Muscle layer of colon (tissue), 2 donors: ENCODE results near the gene DENND5B.

Experiments
- H3K27ac ChIP-seq: one replicate; pipeline ENCODE4 v1.7.0; 2013; ENCODE audit warnings: low read depth, mild to moderate bottlenecking, low read length, moderate library complexity
- H3K27me3 ChIP-seq, 2 donors: one replicate each; pipeline ENCODE4 v1.7.0; 2013; ENCODE audit warnings: low read length in 2 of 2, mild to moderate bottlenecking in 2 of 2; ENCODE audit not compliant: insufficient read depth in 2 of 2, control insufficient read depth in 1 of 2
- H3K36me3 ChIP-seq: one replicate; pipeline ENCODE4 v1.7.0; 2013; ENCODE audit warnings: mild to moderate bottlenecking, low read length; ENCODE audit not compliant: insufficient read depth
- H3K4me1 ChIP-seq: one replicate; pipeline ENCODE4 v1.7.0; 2013; ENCODE audit warnings: mild to moderate bottlenecking, low read length; ENCODE audit not compliant: insufficient read depth
- H3K4me3 ChIP-seq, 2 donors: one replicate each; pipeline ENCODE4 v1.7.0; 2013; ENCODE audit warnings: low read length in 2 of 2, low read depth in 1 of 2, mild to moderate bottlenecking in 1 of 2, moderate library complexity in 1 of 2
- H3K9ac ChIP-seq: one replicate; pipeline ENCODE4 v1.7.0; 2013; ENCODE audit warnings: low read length
- H3K9me3 ChIP-seq: one replicate; pipeline ENCODE4 v1.7.0; 2013; ENCODE audit warnings: mild to moderate bottlenecking, low read length
- donor health status: abdominal sarcoma.
- donor health status: Adenocarcinoma of cecum.

Gene DENND5B

GRCh38 chr12:31536672-31537071 lies 54.3 kb downstream of the DENND5B start:
- no peaks in the 10 kb centered on the region for H3K36me3 ChIP-seq
- H3K27me3 ChIP-seq = no peaks in the 10 kb centered on the region
- no peak overlapping the region for H3K27ac ChIP-seq
- no peak overlapping the region for H3K4me3 ChIP-seq
- no peaks in the 10 kb centered on the region for H3K9me3 ChIP-seq
- H3K4me1 ChIP-seq = peaks cover 7% of the 10 kb centered on the region
- H3K9ac ChIP-seq = no peak overlapping the region

- Histone ChIP-seq H3K9ac (no peak overlapping the region), H3K27ac (no peak overlapping the region), H3K36me3 (no peaks in the 10 kb centered on the region), H3K4me1 (peaks cover 7% of the 10 kb centered on the region), H3K9me3 (no peaks in the 10 kb centered on the region), H3K27me3 (no peaks in the 10 kb centered on the region), H3K4me3 (no peak overlapping the region)
Observed at GRCh38 chr12:31533470-31533869, 57.5 kb downstream of the DENND5B start.

- Histone ChIP-seq H3K9me3 (no peaks in the 10 kb centered on the region), H3K27ac (no peak overlapping the region), H3K4me3 (no peak overlapping the region), H3K9ac (no peak overlapping the region), H3K36me3 (no peaks in the 10 kb centered on the region), H3K27me3 (no peaks in the 10 kb centered on the region), H3K4me1 (peaks cover 10% of the 10 kb centered on the region)
Observed at GRCh38 chr12:31531893-31532292, 59.0 kb downstream of the DENND5B start.

DNA sequence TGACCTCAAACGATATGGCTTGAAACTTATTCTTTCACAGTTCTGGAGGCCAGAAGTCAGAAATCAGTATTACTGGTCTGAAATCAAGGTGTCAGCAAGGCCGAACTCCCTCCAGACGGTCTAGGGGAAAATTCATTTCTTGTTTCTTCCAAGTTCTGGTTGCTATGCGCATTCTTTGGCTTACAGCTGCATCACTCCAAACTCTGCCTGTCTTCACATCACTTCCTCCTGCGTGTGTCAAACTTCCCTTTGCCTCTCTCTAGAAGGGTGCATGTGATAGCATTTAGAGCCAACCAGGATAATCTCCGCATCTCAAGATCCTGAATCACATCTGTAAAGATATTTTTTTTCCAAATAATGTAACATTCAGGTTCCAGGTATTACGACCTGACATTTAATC lies 62.8 kb downstream of the DENND5B start:
- H3K9me3 ChIP-seq = no peaks in the 10 kb centered on the region
- peaks cover 13% of the 10 kb centered on the region for H3K4me1 ChIP-seq
- no peak overlapping the region for H3K9ac ChIP-seq
- no peak overlapping the region for H3K4me3 ChIP-seq
- H3K27ac ChIP-seq = no peak overlapping the region
- H3K27me3 ChIP-seq = no peaks in the 10 kb centered on the region
- H3K36me3 ChIP-seq = no peaks in the 10 kb centered on the region

DNA sequence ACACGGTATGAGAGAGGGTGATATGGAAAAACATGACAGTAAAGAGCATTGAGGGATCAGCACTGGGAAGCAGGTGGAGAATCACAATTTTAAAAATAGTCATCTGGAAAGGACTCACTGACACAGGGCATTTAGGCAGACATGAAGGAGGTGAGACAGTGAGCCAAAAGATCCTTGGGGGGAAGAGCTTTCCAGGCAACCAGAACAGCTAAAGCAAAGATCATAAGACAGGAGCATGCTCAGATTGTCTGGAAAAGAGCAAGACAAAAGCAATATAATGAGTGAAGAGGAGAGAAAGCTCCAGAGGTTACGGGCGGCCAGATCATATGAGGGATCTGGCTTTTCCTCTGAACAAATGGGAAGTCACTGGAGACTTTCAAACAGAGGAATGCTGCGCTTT lies 63.9 kb downstream of the DENND5B start:
- Histone ChIP-seq H3K27ac (no peak overlapping the region), H3K27me3 (no peaks in the 10 kb centered on the region), H3K36me3 (no peaks in the 10 kb centered on the region), H3K4me1 (peaks cover 19% of the 10 kb centered on the region), H3K9me3 (no peaks in the 10 kb centered on the region), H3K4me3 (no peak overlapping the region), H3K9ac (no peak overlapping the region)

DNA sequence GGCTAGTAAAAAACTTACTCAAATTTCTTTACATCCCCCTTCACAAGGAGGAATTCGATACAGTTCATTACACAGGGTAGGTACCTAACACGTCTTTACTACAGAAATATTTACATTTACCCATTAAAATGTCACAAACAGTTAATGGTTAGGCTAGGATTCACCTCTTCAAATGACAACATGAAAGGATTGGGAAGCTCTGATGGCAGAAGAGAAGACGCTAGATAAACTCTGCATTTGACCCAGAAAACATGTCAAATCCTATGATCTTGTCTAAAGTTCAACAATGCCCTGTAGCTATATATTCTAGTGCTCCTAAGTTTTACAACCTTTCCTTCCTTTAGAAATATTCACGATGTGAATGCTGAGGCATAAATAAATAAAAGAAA lies 64.8 kb downstream of the DENND5B start:
- H3K9ac ChIP-seq = no peak overlapping the region
- no peaks in the 10 kb centered on the region for H3K27me3 ChIP-seq
- no peak overlapping the region for H3K4me3 ChIP-seq
- no peaks in the 10 kb centered on the region for H3K36me3 ChIP-seq
- H3K9me3 ChIP-seq = no peaks in the 10 kb centered on the region
- peaks cover 25% of the 10 kb centered on the region for H3K4me1 ChIP-seq
- no peak overlapping the region for H3K27ac ChIP-seq

DNA sequence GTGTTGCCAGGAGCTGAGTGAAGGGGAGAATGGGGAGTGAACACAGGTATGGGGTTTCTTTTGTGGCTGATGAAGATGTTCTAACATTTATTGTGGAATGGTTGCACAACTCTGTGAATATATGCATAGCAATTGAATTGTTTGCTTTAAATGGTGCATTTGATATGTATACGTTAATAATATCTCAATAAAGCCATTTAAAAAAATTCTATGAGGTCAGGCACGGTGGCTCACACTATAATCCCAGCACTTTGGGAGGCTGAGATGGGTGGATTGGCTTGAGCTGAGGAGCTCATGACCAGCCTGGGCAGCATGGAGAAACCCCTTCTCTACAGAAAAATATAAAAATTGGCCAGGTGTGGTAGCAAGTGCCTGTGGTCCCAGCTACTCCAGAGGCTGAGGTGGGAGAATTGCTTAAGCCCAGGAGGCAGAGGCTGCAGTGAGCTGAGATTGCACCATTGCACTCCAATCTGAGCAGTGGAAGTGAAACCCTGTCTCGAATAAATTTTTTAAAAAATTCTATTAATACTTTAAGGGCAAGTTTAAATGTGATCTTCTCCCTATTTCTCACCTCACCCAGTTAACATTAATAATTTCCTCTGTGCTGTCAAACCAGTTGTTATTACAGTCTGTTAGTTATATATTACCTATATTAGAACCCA lies 65.3 kb downstream of the DENND5B start:
- H3K4me1 ChIP-seq = peaks cover 25% of the 10 kb centered on the region
- H3K4me3 ChIP-seq = no peak overlapping the region
- no peaks in the 10 kb centered on the region for H3K9me3 ChIP-seq
- H3K27me3 ChIP-seq = no peaks in the 10 kb centered on the region
- H3K27ac ChIP-seq = no peak overlapping the region
- H3K9ac ChIP-seq = no peak overlapping the region
- no peaks in the 10 kb centered on the region for H3K36me3 ChIP-seq

- Histone ChIP-seq H3K27ac (no peak overlapping the region), H3K4me1 (peaks cover 27% of the 10 kb centered on the region), H3K27me3 (no peaks in the 10 kb centered on the region), H3K4me3 (no peak overlapping the region), H3K36me3 (no peaks in the 10 kb centered on the region), H3K9ac (no peak overlapping the region), H3K9me3 (no peaks in the 10 kb centered on the region)
Observed at GRCh38 chr12:31524791-31525495, 66.0 kb downstream of the DENND5B start.

- Histone ChIP-seq H3K36me3 (no peaks in the 10 kb centered on the region), H3K4me3 (no peak overlapping the region), H3K9ac (no peak overlapping the region), H3K9me3 (no peaks in the 10 kb centered on the region), H3K27ac (no peak overlapping the region), H3K27me3 (no peaks in the 10 kb centered on the region), H3K4me1 (peaks cover 43% of the 10 kb centered on the region)
Observed at GRCh38 chr12:31523306-31523705, 67.6 kb downstream of the DENND5B start.

- Histone ChIP-seq H3K4me3 (no peak overlapping the region), H3K9ac (no peak overlapping the region), H3K36me3 (no peaks in the 10 kb centered on the region), H3K9me3 (no peaks in the 10 kb centered on the region), H3K4me1 (peaks cover 49% of the 10 kb centered on the region), H3K27me3 (no peaks in the 10 kb centered on the region), H3K27ac (no peak overlapping the region)
Observed at GRCh38 chr12:31522607-31523006, 68.3 kb downstream of the DENND5B start.

DNA sequence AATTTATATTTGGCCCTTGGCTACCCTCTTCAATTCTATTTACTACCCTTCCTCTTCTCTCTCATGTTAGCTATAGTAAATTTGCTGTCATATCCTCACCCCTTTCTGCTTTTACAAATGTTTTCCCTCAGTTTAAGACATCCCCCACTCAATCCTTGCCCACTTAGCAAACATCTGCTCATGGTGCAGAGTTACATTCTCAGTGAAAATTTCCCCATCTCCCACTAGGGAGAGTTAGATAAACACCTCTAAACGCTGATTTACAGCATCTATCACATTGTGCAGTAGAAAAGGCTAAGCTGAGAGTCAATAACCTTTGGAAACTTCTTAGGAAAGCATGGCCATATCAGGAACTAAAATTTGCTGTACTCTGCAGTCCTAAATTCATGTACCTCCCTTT lies 69.0 kb downstream of the DENND5B start:
- no peaks in the 10 kb centered on the region for H3K36me3 ChIP-seq
- H3K27ac ChIP-seq = no peak overlapping the region
- H3K4me3 ChIP-seq = no peak overlapping the region
- no peaks in the 10 kb centered on the region for H3K27me3 ChIP-seq
- H3K4me1 ChIP-seq = peaks cover 46% of the 10 kb centered on the region
- H3K9me3 ChIP-seq = no peaks in the 10 kb centered on the region
- H3K9ac ChIP-seq = no peak overlapping the region

DNA sequence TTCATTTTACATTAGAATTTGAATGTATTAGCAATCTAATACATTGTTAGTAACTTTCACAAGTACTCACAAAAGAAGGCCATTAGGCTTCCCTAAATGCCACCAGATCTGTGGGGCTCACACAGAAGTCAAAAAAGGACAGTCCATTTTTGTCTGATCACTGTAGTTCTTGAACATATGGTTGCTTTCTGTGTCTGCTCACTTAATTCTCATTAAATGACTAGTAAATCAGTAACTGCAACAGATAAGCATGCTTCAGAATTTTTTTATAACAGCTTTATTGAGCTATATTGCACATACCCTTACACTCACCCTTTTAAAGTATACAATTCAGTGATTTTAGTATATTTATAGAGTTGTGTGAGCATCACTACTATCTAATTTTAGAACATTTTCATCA lies 71.4 kb downstream of the DENND5B start:
- Histone ChIP-seq H3K9me3 (no peaks in the 10 kb centered on the region), H3K27me3 (no peaks in the 10 kb centered on the region), H3K9ac (no peak overlapping the region), H3K4me3 (no peak overlapping the region), H3K4me1 (peaks cover 36% of the 10 kb centered on the region), H3K36me3 (no peaks in the 10 kb centered on the region), H3K27ac (no peak overlapping the region)
